Esophagus squamous epithelium (tissue), 4 donors: ENCODE data around the gene NUDCD2.
"Not testable (repeated sequence)": the region's sequence is repeated elsewhere in the genome, so short reads cannot be mapped to it uniquely, and the experiment has no call there.

ENCODE experiments used
- CTCF ChIP-seq, 6 experiments: fragments of 450-650 bp in 4 of 6; fragments of 200-600 bp in 2 of 6; sonication (generic) in 2 of 6; IDR thresholded peaks; one replicate each; pipeline ENCODE4 v1.5.1; 2016 to 2019; ENCODE audit warnings: antibody characterized with exemption in 6 of 6, mild to moderate bottlenecking in 4 of 6, moderate library complexity in 4 of 6
- POLR2A ChIP-seq, 4 donors: fragments of 450-650 bp; IDR thresholded peaks; one replicate each; pipeline ENCODE4 v1.6.1; 2017; ENCODE audit warnings: antibody characterized with exemption in 4 of 4, mild to moderate bottlenecking in 4 of 4, moderate library complexity in 3 of 4

GRCh38 chr5:163455406-163455805, 4.5 kb downstream of the NUDCD2 start:
- TF ChIP-seq CTCF, POLR2A (IDR thresholded peaks at IDR 0.05): not testable (repeated sequence)
